HCT116 (cell line): Measurements from ENCODE around the gene TMEM79.

Source experiments
- EZH2phosphoT487 ChIP-seq: fragments of 200-600 bp; IDR thresholded peaks from 2 replicates; pipeline ENCODE4 v1.6.1; 2018; ENCODE audit warnings: antibody characterized with exemption, borderline replicate concordance
- POLR2A ChIP-seq: IDR thresholded peaks from 2 replicates; pipeline ENCODE4 v1.7.0; 2011; ENCODE audit warnings: borderline replicate concordance; ENCODE audit not compliant: insufficient read depth, insufficient read length; ENCODE audit errors: extremely low read depth
- SP1 ChIP-seq: IDR thresholded peaks from 2 replicates; pipeline ENCODE4 v1.6.1; 2012; ENCODE audit warnings: low read depth
- YY1 ChIP-seq: IDR thresholded peaks from 2 replicates; pipeline ENCODE4 v1.6.1; 2011; ENCODE audit warnings: low read length, low read depth, moderate library complexity, mild to moderate bottlenecking; ENCODE audit not compliant: insufficient replicate concordance; ENCODE audit errors: extremely low read depth
- TF ChIP-seq, protein P1 (sequence below), 3 experiments: fragments of 200-600 bp in 1 of 3; sonication (generic) in 1 of 3; IDR thresholded peaks in 2 of 3; conservative IDR thresholded peaks in 1 of 3; 2 replicates each; pipeline ENCODE4 v1.5.1; 2012 to 2017; ENCODE audit warnings: low read depth in 2 of 3, low read length in 2 of 3, antibody characterized with exemption in 1 of 3, borderline replicate concordance in 1 of 3, control low read depth in 1 of 3, mild to moderate bottlenecking in 1 of 3, mixed read lengths in 1 of 3, mixed run types in 1 of 3, moderate library complexity in 1 of 3; ENCODE audit not compliant: insufficient read depth in 1 of 3

DNA sequence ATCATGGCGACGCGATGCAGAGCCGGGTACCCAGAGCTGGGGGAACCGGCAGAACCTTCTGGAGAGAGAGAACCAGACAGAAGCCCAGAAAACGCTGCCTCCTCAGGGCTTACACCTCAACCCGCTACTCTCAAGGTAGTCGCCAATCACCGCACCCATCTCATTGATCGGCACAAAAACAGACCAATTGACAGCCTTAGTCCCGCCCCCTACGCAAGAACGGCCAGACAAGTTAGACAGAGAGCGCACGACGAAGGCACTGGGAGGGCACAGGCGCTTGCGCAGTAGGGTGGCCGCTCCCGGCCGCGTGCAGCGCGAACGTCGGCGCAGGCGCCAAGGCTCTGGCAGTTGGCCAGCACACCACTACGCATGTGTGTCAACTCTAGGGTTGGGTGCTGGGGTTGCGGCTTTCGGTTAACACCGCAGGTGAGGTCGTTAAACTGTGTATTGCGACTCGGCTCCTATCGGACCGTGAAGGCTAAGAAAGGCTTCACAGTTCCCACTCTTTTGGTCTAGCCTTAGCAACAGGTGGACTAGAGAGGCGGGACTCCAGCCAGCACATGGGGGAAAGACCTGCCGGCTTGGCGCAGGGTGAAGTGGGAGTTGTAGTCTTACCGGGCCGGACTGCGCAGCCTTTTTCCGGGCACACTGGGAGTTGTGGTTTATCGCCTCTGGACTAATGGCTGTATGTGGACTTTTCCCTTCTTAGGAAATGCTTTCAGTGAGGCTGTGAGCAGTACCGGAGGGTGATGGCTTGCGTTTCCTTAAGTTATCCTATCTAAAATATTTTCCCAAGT, 54.3 kb downstream of the TMEM79 start, which contains the start of the genes CCT3 and TSACC:
- TF ChIP-seq YY1 (peak; percentile 84), POLR2A (peak; percentile 93), SP1 (peak; percentile 100), EZH2phosphoT487 (no peak)
- TF ChIP-seq, protein P1, sequence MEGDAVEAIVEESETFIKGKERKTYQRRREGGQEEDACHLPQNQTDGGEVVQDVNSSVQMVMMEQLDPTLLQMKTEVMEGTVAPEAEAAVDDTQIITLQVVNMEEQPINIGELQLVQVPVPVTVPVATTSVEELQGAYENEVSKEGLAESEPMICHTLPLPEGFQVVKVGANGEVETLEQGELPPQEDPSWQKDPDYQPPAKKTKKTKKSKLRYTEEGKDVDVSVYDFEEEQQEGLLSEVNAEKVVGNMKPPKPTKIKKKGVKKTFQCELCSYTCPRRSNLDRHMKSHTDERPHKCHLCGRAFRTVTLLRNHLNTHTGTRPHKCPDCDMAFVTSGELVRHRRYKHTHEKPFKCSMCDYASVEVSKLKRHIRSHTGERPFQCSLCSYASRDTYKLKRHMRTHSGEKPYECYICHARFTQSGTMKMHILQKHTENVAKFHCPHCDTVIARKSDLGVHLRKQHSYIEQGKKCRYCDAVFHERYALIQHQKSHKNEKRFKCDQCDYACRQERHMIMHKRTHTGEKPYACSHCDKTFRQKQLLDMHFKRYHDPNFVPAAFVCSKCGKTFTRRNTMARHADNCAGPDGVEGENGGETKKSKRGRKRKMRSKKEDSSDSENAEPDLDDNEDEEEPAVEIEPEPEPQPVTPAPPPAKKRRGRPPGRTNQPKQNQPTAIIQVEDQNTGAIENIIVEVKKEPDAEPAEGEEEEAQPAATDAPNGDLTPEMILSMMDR (IDR thresholded peaks at IDR 0.05 in 2 of 3, conservative IDR thresholded peaks at IDR 0.05 in 1 of 3; ENCODE audit: borderline replicate concordance in 1 of 3, insufficient read depth in 1 of 3, low read depth in 2 of 3, low read length in 2 of 3): no peak
